GM12878 (cell line): ENCODE results near the gene MGAT5. TPM values are rescaled to one million over a fixed set of nuclear protein-coding genes. Genes with fewer than 3 reads are reported as not detected.

ENCODE experiments used
- ATAC-seq: fragments of 200-7000 bp; cut with Tn5 transposase; 3 replicates; pipeline ENCODE4 v1.9.1; 2020; ENCODE audit warnings: mild to moderate bottlenecking, moderate library complexity
- BruUV-seq: library from RNA; stranded (reverse); fragments of 400-500 nt; replicated peaks from 2 replicates; lab custom pipeline; 2021; lab: Mats Ljungman, UMichigan
- CTCF ChIA-PET: fragments of 300-600 bp; sonication (Branson Sonifier 250); formaldehyde crosslinking; extraction: SDS; loops from one replicate; lab custom pipeline; 2021; ENCODE audit warnings: inconsistent platforms; lab: Yijun Ruan, JAX
- POLR2A ChIA-PET: fragments of 350-600 bp; formaldehyde crosslinking; extraction: SDS; loops from one replicate; lab custom pipeline; 2021; ENCODE audit warnings: inconsistent platforms; lab: Charles Lee
- RAD21 ChIA-PET: fragments of 300-600 bp; sonication (Branson Sonifier 250); formaldehyde crosslinking; loops from one replicate; lab custom pipeline; 2023; ENCODE audit warnings: antibody characterized with exemption; ENCODE audit not compliant: unreplicated experiment; lab: Charles Lee
- SMC1A ChIA-PET: fragments of 300-600 bp; sonication (Branson Sonifier 250); formaldehyde crosslinking; loops from one replicate; lab custom pipeline; 2023; ENCODE audit not compliant: unreplicated experiment, uncharacterized antibody; lab: Charles Lee
- DNase-seq: peaks from one replicate; pipeline ENCODE4 v3.0.0-alpha.2; 2011; ENCODE audit warnings: low read depth, low spot score
- FAIRE-seq: peaks from 3 replicates; lab custom pipeline; 2011; peaks lifted over from hg19 to GRCh38; lab: Jason Lieb, UNC
- H2AFZ ChIP-seq: 2 replicates; pipeline ENCODE4 v1.6.0; 2011; ENCODE audit warnings: low read depth, low read length, control low read depth; ENCODE audit not compliant: control insufficient read depth
- H3K27ac ChIP-seq: 2 replicates; pipeline ENCODE4 v1.5.1; 2011; ENCODE audit warnings: control low read depth; ENCODE audit not compliant: control insufficient read depth, insufficient read depth
- H3K27me3 ChIP-seq, 2 experiments: replicated peaks in 1 of 2; 2 replicates each; pipeline versions ENCODE4 v1.6.0 to v1.6.1; 2011; ENCODE audit warnings: low read length in 1 of 2; ENCODE audit not compliant: control insufficient read depth in 2 of 2, insufficient read depth in 2 of 2
- H3K36me3 ChIP-seq, 2 experiments: 2 replicates each; pipeline ENCODE4 v1.5.1; 2011; ENCODE audit warnings: low read length in 1 of 2; ENCODE audit not compliant: control insufficient read depth in 2 of 2, insufficient read depth in 2 of 2
- H3K4me1 ChIP-seq: 2 replicates; pipeline ENCODE4 v1.6.1; 2011; ENCODE audit warnings: mild to moderate bottlenecking, low read length, moderate library complexity, mixed read lengths; ENCODE audit not compliant: control insufficient read depth, insufficient read depth
- H3K4me2 ChIP-seq: 2 replicates; pipeline ENCODE4 v1.6.0; 2011; ENCODE audit warnings: control low read depth; ENCODE audit not compliant: control insufficient read depth, insufficient read depth
- H3K4me3 ChIP-seq: fragments of 200-600 bp; sonication (generic); 2 replicates; pipeline ENCODE4 v1.5.1; 2016
- H3K79me2 ChIP-seq: 2 replicates; pipeline ENCODE4 v1.6.0; 2011; ENCODE audit warnings: low read length; ENCODE audit not compliant: control insufficient read depth, insufficient read depth
- H3K9ac ChIP-seq: 2 replicates; pipeline ENCODE4 v1.8.0; 2011; ENCODE audit warnings: low read length, control low read depth, mixed read lengths; ENCODE audit not compliant: control insufficient read depth, insufficient read depth
- H3K9me3 ChIP-seq: replicated peaks from 3 replicates; pipeline ENCODE4 v1.5.1; 2011; ENCODE audit warnings: mild to moderate bottlenecking, low read length; ENCODE audit not compliant: control insufficient read depth, insufficient read depth
- H4K20me1 ChIP-seq: 2 replicates; pipeline ENCODE4 v1.6.0; 2011; ENCODE audit not compliant: control insufficient read depth, insufficient read depth
- CBFB ChIP-seq: IDR thresholded peaks from 2 replicates; pipeline ENCODE4 v1.6.1; 2016; ENCODE audit warnings: antibody characterized with exemption, low read depth
- DPF2 ChIP-seq: fragments of 450-650 bp; IDR thresholded peaks from 2 replicates; pipeline ENCODE4 v1.6.1; 2017; ENCODE audit warnings: mild to moderate bottlenecking
- EGR1 ChIP-seq, 2 experiments: IDR thresholded peaks; 1 replicate in 1 of 2; 2 replicates in 1 of 2; pipeline ENCODE4 v1.6.1; 2011 to 2012; ENCODE audit warnings: low read depth in 2 of 2, low read length in 2 of 2, borderline replicate concordance in 1 of 2, mild to moderate bottlenecking in 1 of 2, moderate library complexity in 1 of 2
- HDAC6 ChIP-seq: fragments of 200-600 bp; sonication (generic); IDR thresholded peaks from one replicate; pipeline ENCODE4 v1.8.0; 2017; ENCODE audit warnings: antibody characterized with exemption; ENCODE audit not compliant: unreplicated experiment
- MEF2A ChIP-seq: IDR thresholded peaks from 2 replicates; pipeline ENCODE4 v1.6.1; 2011; ENCODE audit warnings: low read depth, mild to moderate bottlenecking, low read length, moderate library complexity; ENCODE audit not compliant: insufficient read depth
- NFYB ChIP-seq: IDR thresholded peaks from 2 replicates; pipeline ENCODE4 v1.6.1; 2011; ENCODE audit warnings: low read depth, mild to moderate bottlenecking, low read length, improper control_type of control experiment, moderate library complexity; ENCODE audit not compliant: insufficient read depth
- RB1 ChIP-seq: fragments of 450-650 bp; formaldehyde crosslinking; IDR thresholded peaks from 2 replicates; pipeline ENCODE4 v1.6.1; 2017; ENCODE audit warnings: mild to moderate bottlenecking, borderline replicate concordance
- RBBP5 ChIP-seq: fragments of 200-600 bp; sonication (generic); conservative IDR thresholded peaks from 2 replicates; pipeline ENCODE4 v1.6.1; 2016
- SMAD1 ChIP-seq: fragments of 450-650 bp; IDR thresholded peaks from 2 replicates; pipeline ENCODE4 v1.6.1; 2018; ENCODE audit warnings: mild to moderate bottlenecking, low read depth; ENCODE audit not compliant: partially characterized antibody
- TCF12 ChIP-seq: IDR thresholded peaks from 2 replicates; pipeline ENCODE4 v1.6.1; 2011; ENCODE audit warnings: low read depth, mild to moderate bottlenecking, low read length
- ZNF207 ChIP-seq: fragments of 450-650 bp; IDR thresholded peaks from 2 replicates; pipeline ENCODE4 v1.6.1; 2014; ENCODE audit warnings: antibody characterized with exemption, mild to moderate bottlenecking, borderline replicate concordance
- ZZZ3 ChIP-seq: IDR thresholded peaks from 2 replicates; pipeline ENCODE4 v1.6.1; 2011; ENCODE audit warnings: low read depth; ENCODE audit not compliant: control insufficient read depth, insufficient read length
- WGBS: methylation state at CpG from one replicate; pipeline ENCODE4 v1.1.6; 2016; ENCODE audit warnings: low lambda C conversion rate; ENCODE audit not compliant: insufficient replicate concordance, insufficient coverage; ENCODE audit errors: missing lambda C conversion rate; 5-methylcytosine and 5-hydroxymethylcytosine counted together
- in situ Hi-C: fragments of 300-500 bp; cut with MboI; formaldehyde crosslinking; loops from 9 replicates; pipeline ENCODE4 v1.14.3; 2018; ENCODE audit warnings: mixed read lengths
- intact Hi-C: fragments of 100-400 bp; cut with micrococcal nuclease; formaldehyde crosslinking; loops from one replicate; pipeline ENCODE4 v1.14.2; 2022; ENCODE audit not compliant: unreplicated experiment
- polyA plus RNA-seq, 11 experiments: library from polyadenylated mRNA; depleted of rRNA in 4 of 11; unstranded in 6 of 11; stranded (reverse) in 5 of 11; fragments of >200 nt; fragmentation: Nextera tagmentation in 4 of 11; fragmentation: Illumina TruSeq in 1 of 11; extraction: Ambion mirVana in 4 of 11; extraction: Trizol in 1 of 11; gene quantifications; 1 replicate in 1 of 11; 2 replicates in 10 of 11; pipeline versions ENCODE4 v1.2.1 to v1.2.3, GENCODE V29; 2011 to 2016; ENCODE audit warnings: inconsistent platforms in 2 of 11, missing spikeins in 2 of 11, low read depth in 1 of 11
- total RNA-seq, 4 experiments: library from RNA; depleted of rRNA in 3 of 4; stranded (reverse); fragments of >200 nt in 3 of 4; fragmentation: Illumina TruSeq in 1 of 4; extraction: Trizol in 1 of 4; gene quantifications; 2 replicates each; pipeline versions ENCODE4 v1.2.1 to v1.2.3, GENCODE V29; 2013 to 2021
- TF ChIP-seq, protein P1 (sequence below): IDR thresholded peaks from 2 replicates; pipeline ENCODE4 v1.6.1; 2011; ENCODE audit warnings: borderline replicate concordance, low read depth, mild to moderate bottlenecking, moderate library complexity, mixed read lengths, low read length; ENCODE audit not compliant: insufficient read depth; ENCODE audit errors: extremely low read length
- TF ChIP-seq, protein P2 (sequence below): fragments of 450-650 bp; conservative IDR thresholded peaks from 2 replicates; pipeline ENCODE4 v1.6.1; 2017; ENCODE audit warnings: mild to moderate bottlenecking, moderate library complexity
- TF ChIP-seq, protein P3 (sequence below), 3 experiments: IDR thresholded peaks in 2 of 3; conservative IDR thresholded peaks in 1 of 3; 2 replicates each; pipeline ENCODE4 v1.5.1; 2011; ENCODE audit warnings: low read depth in 3 of 3, low read length in 3 of 3, mild to moderate bottlenecking in 3 of 3, control low read depth in 2 of 3, moderate library complexity in 2 of 3, inconsistent platforms in 1 of 3, mixed read lengths in 1 of 3; ENCODE audit not compliant: control insufficient read depth in 2 of 3, insufficient read depth in 1 of 3; ENCODE audit errors: extremely low read depth in 1 of 3

Gene MGAT5
- total and polyA plus RNA-seq, 10 of the 15 experiments (the other 5 are each of a cell fraction or from before 2014, with no cell fraction given) = 4.9 to 104 (median 36.2) TPM

DNA sequence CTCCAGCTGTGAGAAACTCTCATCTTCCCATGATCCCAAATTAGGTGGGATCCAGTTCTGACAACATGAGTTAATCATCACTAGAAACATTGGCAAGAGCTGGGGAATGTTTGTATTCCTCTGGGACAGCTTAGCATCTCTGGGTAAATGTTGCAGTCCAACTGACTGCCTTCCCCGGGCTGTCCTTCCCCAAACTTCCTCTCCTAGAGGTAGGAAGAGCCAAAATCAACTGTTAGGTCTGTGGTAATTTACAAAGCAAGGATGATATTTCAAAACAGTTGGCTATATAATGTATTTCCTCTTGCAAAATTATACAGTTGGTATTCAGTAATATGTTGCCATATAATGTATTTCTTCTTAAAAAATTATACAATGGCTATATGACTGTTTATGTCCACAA lies 148.5 kb downstream of the MGAT5 start:
- in situ Hi-C loops (no loop called here), intact Hi-C loops (no loop called here)
- 0% methylated on average over 1 of the region's 1 CpG for WGBS
- no TSS peak for BruUV-seq
- Histone ChIP-seq H3K4me1 (0 out of 2 replicates have a peak, but pooled peaks cover 7% of the 10 kb centered on the region), H3K9ac (no peak overlapping the region), H3K4me2 (no peak overlapping the region), H2AFZ (no peak overlapping the region), H4K20me1 (no peaks in the 10 kb centered on the region), H3K27me3 (no peaks in the 10 kb centered on the region), H3K27ac (no peak overlapping the region), H3K79me2 (no peaks in the 10 kb centered on the region; the same call in 1 of the 2 replicates), H3K9me3 (no peaks in the 10 kb centered on the region), H3K36me3 (peaks cover 14 to 41% of the 10 kb centered on the region in 2 experiments), H3K4me3 (no peak overlapping the region)
- ChIA-PET CTCF (interaction anchor here (0.8 kb wide), 1 partner anchor 284 kb away, joined by 4 read pairs; no protein-coding TSS in a partner anchor), POLR2A (no interaction called here), SMC1A (interaction anchor here (3.0 kb wide), 1 partner anchor 284 kb away, joined by 12 read pairs; no protein-coding TSS in a partner anchor), RAD21 (interaction anchor here (1.9 kb wide), 1 partner anchor 9 kb away, joined by 8 read pairs; no protein-coding TSS in a partner anchor)
- FAIRE-seq (no peak), DNase-seq (no peak), ATAC-seq (no peak)
- TF ChIP-seq, protein P1, sequence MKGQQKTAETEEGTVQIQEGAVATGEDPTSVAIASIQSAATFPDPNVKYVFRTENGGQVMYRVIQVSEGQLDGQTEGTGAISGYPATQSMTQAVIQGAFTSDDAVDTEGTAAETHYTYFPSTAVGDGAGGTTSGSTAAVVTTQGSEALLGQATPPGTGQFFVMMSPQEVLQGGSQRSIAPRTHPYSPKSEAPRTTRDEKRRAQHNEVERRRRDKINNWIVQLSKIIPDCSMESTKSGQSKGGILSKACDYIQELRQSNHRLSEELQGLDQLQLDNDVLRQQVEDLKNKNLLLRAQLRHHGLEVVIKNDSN = no peak
- no peak for TF ChIP-seq CBFB
- TF ChIP-seq HDAC6 = no peak
- TF ChIP-seq, protein P2, sequence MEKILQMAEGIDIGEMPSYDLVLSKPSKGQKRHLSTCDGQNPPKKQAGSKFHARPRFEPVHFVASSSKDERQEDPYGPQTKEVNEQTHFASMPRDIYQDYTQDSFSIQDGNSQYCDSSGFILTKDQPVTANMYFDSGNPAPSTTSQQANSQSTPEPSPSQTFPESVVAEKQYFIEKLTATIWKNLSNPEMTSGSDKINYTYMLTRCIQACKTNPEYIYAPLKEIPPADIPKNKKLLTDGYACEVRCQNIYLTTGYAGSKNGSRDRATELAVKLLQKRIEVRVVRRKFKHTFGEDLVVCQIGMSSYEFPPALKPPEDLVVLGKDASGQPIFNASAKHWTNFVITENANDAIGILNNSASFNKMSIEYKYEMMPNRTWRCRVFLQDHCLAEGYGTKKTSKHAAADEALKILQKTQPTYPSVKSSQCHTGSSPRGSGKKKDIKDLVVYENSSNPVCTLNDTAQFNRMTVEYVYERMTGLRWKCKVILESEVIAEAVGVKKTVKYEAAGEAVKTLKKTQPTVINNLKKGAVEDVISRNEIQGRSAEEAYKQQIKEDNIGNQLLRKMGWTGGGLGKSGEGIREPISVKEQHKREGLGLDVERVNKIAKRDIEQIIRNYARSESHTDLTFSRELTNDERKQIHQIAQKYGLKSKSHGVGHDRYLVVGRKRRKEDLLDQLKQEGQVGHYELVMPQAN = no peak
- TF ChIP-seq RB1 = no peak
- TF ChIP-seq, protein P3, sequence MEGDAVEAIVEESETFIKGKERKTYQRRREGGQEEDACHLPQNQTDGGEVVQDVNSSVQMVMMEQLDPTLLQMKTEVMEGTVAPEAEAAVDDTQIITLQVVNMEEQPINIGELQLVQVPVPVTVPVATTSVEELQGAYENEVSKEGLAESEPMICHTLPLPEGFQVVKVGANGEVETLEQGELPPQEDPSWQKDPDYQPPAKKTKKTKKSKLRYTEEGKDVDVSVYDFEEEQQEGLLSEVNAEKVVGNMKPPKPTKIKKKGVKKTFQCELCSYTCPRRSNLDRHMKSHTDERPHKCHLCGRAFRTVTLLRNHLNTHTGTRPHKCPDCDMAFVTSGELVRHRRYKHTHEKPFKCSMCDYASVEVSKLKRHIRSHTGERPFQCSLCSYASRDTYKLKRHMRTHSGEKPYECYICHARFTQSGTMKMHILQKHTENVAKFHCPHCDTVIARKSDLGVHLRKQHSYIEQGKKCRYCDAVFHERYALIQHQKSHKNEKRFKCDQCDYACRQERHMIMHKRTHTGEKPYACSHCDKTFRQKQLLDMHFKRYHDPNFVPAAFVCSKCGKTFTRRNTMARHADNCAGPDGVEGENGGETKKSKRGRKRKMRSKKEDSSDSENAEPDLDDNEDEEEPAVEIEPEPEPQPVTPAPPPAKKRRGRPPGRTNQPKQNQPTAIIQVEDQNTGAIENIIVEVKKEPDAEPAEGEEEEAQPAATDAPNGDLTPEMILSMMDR (IDR thresholded peaks at IDR 0.05 in 2 of 3, conservative IDR thresholded peaks at IDR 0.05 in 1 of 3; ENCODE audit: control insufficient read depth in 2 of 3, extremely low read depth in 1 of 3, insufficient read depth in 1 of 3, low read depth in 3 of 3, low read length in 3 of 3) = no peak
- no peak for TF ChIP-seq DPF2
- TF ChIP-seq RBBP5 = no peak
- no peak for TF ChIP-seq EGR1 (IDR thresholded peaks at IDR 0.05; ENCODE audit: borderline replicate concordance in 1 of 2, low read depth in 2 of 2, low read length in 2 of 2)
- no peak for TF ChIP-seq TCF12
- no peak for TF ChIP-seq NFYB
- no peak for TF ChIP-seq ZNF207
- TF ChIP-seq ZZZ3 = no peak
- no peak for TF ChIP-seq SMAD1
- no peak for TF ChIP-seq MEF2A
